ENCODE results near the gene CD247. TPM values are rescaled to one million over a fixed set of nuclear protein-coding genes. Genes with fewer than 3 reads are reported as not detected.

The CD247 gene
- not detected in 2 replicates for total RNA-seq (2014; rRNA removed; shearing (Covaris generic))
- polyA plus RNA-seq (2016; fragmentation: Nextera tagmentation; extraction: Ambion mirVana) = not detected in 2 replicates

GRCh38 chr1:167518331-167518700, at the start of gene CD247:
CD247 (minus strand) TSS chr1:167518529; CDS start chr1:167518465, 64 bp downstream.
- Histone ChIP-seq H3K4me2 (ENCODE audit: unreplicated experiment) (no peak within 1 kb of the TSS), H3K27me3 (replicated peaks; ENCODE audit: insufficient read depth) (peaks cover 29% of the 10 kb centered on the region; the same call in 1 of the 2 replicates), H3K36me3 (ENCODE audit: low read depth) (no peaks in the 10 kb centered on the region), H4K20me1 (ENCODE audit: insufficient read depth) (no peaks in the 10 kb centered on the region), H3K9me3 (ENCODE audit: low read depth) (no peaks in the 10 kb centered on the region), H3K9me2 (ENCODE audit: insufficient read depth) (no peaks in the 10 kb centered on the region), H3K4me3 (no peak within 1 kb of the TSS), H3K4me1 (ENCODE audit: insufficient read depth) (no peaks in the 10 kb centered on the region), H2AFZ (no peak within 1 kb of the TSS), H3K79me2 (ENCODE audit: insufficient read depth) (no peaks in the 10 kb centered on the region), H3K27ac (no peak within 1 kb of the TSS), H3F3A (ENCODE audit: insufficient read depth) (no peaks in the 10 kb centered on the region), H3K9ac (no peak within 1 kb of the TSS)
- in situ Hi-C loops (cut with MboI) = no loop called here
- no peak for TF ChIP-seq EZH2 (IDR thresholded peaks at IDR 0.05; ENCODE audit: insufficient read depth, poor library complexity, severe bottlenecking)
- TF ChIP-seq EZH2phosphoT487 (IDR thresholded peaks at IDR 0.05; ENCODE audit: insufficient read depth, low read depth) = no peak
- DNase-seq = no peak
- WGBS, 2 experiments (ENCODE audit: low coverage in 1 of 2, low lambda C conversion rate in 2 of 2, missing lambda C conversion rate in 2 of 2) = 80 to 85% methylated on average over 14 of the region's 14 CpGs

- no peaks in the 10 kb centered on the region for H3K9me3 ChIP-seq (ENCODE audit: low read depth)
- no peaks in the 10 kb centered on the region for H3K79me2 ChIP-seq (ENCODE audit: insufficient read depth)
- H3K4me1 ChIP-seq (ENCODE audit: insufficient read depth) = no peaks in the 10 kb centered on the region
- in situ Hi-C loops (cut with MboI) = no loop called here
- no peak overlapping the region for H3K27ac ChIP-seq
- H2AFZ ChIP-seq = no peak overlapping the region
- WGBS, 2 experiments (ENCODE audit: low coverage in 1 of 2, low lambda C conversion rate in 2 of 2, missing lambda C conversion rate in 2 of 2) = 71 to 79% methylated on average over 5 of the region's 5 CpGs
- no peaks in the 10 kb centered on the region for H3F3A ChIP-seq (ENCODE audit: insufficient read depth)
- no peaks in the 10 kb centered on the region for H3K36me3 ChIP-seq (ENCODE audit: low read depth)
- no peak for TF ChIP-seq EZH2phosphoT487 (IDR thresholded peaks at IDR 0.05; ENCODE audit: insufficient read depth, low read depth)
- no peak for TF ChIP-seq EZH2 (IDR thresholded peaks at IDR 0.05; ENCODE audit: insufficient read depth, poor library complexity, severe bottlenecking)
- H3K4me2 ChIP-seq (ENCODE audit: unreplicated experiment) = no peak overlapping the region
- DNase-seq = no peak
- H3K9me2 ChIP-seq (ENCODE audit: insufficient read depth) = no peaks in the 10 kb centered on the region
- no peaks in the 10 kb centered on the region for H4K20me1 ChIP-seq (ENCODE audit: insufficient read depth)
- no peaks in the 10 kb centered on the region for H3K27me3 ChIP-seq (replicated peaks; ENCODE audit: insufficient read depth)
- H3K4me3 ChIP-seq = no peak overlapping the region
- H3K9ac ChIP-seq = no peak overlapping the region
Observed at GRCh38 chr1:167567663-167568062, 49.3 kb upstream of the CD247 start.

- in situ Hi-C loops (cut with MboI) = no loop called here
- Histone ChIP-seq H3K9me3 (ENCODE audit: low read depth) (no peaks in the 10 kb centered on the region), H3K4me3 (no peak overlapping the region), H3K9me2 (ENCODE audit: insufficient read depth) (no peaks in the 10 kb centered on the region), H3F3A (ENCODE audit: insufficient read depth) (no peaks in the 10 kb centered on the region), H3K4me1 (ENCODE audit: insufficient read depth) (no peaks in the 10 kb centered on the region), H4K20me1 (ENCODE audit: insufficient read depth) (no peaks in the 10 kb centered on the region), H2AFZ (no peak overlapping the region), H3K4me2 (ENCODE audit: unreplicated experiment) (no peak overlapping the region), H3K9ac (no peak overlapping the region), H3K36me3 (ENCODE audit: low read depth) (no peaks in the 10 kb centered on the region), H3K27me3 (replicated peaks; ENCODE audit: insufficient read depth) (no peaks in the 10 kb centered on the region), H3K27ac (no peak overlapping the region), H3K79me2 (ENCODE audit: insufficient read depth) (no peaks in the 10 kb centered on the region)
- 55 to 58% methylated on average over 3 of the region's 3 CpGs for WGBS, 2 experiments (ENCODE audit: low coverage in 1 of 2, low lambda C conversion rate in 2 of 2, missing lambda C conversion rate in 2 of 2)
- no peak for TF ChIP-seq EZH2phosphoT487 (IDR thresholded peaks at IDR 0.05; ENCODE audit: insufficient read depth, low read depth)
- DNase-seq = no peak
Observed at GRCh38 chr1:167566766-167567165, 48.4 kb upstream of the CD247 start.

GRCh38 chr1:167565922-167566321, 47.6 kb upstream of the CD247 start:
- in situ Hi-C loops (cut with MboI) = no loop called here
- Histone ChIP-seq H3K9me2 (ENCODE audit: insufficient read depth) (no peaks in the 10 kb centered on the region), H3K4me3 (no peak overlapping the region), H3K27ac (no peak overlapping the region), H3K4me2 (ENCODE audit: unreplicated experiment) (no peak overlapping the region), H3K9me3 (ENCODE audit: low read depth) (no peaks in the 10 kb centered on the region), H2AFZ (no peak overlapping the region), H4K20me1 (ENCODE audit: insufficient read depth) (no peaks in the 10 kb centered on the region), H3K27me3 (replicated peaks; ENCODE audit: insufficient read depth) (no peaks in the 10 kb centered on the region), H3F3A (ENCODE audit: insufficient read depth) (no peaks in the 10 kb centered on the region), H3K36me3 (ENCODE audit: low read depth) (no peaks in the 10 kb centered on the region), H3K79me2 (ENCODE audit: insufficient read depth) (no peaks in the 10 kb centered on the region), H3K4me1 (ENCODE audit: insufficient read depth) (no peaks in the 10 kb centered on the region), H3K9ac (no peak overlapping the region)
- no peak for DNase-seq
- no peak for TF ChIP-seq EZH2phosphoT487 (IDR thresholded peaks at IDR 0.05; ENCODE audit: insufficient read depth, low read depth)
- TF ChIP-seq EZH2 (IDR thresholded peaks at IDR 0.05; ENCODE audit: insufficient read depth, poor library complexity, severe bottlenecking) = no peak
- 82 to 85% methylated on average over 5 of the region's 5 CpGs for WGBS, 2 experiments (ENCODE audit: low coverage in 1 of 2, low lambda C conversion rate in 2 of 2, missing lambda C conversion rate in 2 of 2)

Measured in GM23248 (cell line).